GM23248 (cell line): ENCODE results near the gene CNOT6. TPM values are rescaled to one million over a fixed set of nuclear protein-coding genes. Genes with fewer than 3 reads are reported as not detected.
A peak's percentile ranks its signal among the peaks of the same experiment; 100 is the strongest.

Experiments used
- DNase-seq: peaks from one replicate; pipeline ENCODE4 v3.0.0-alpha.2; 2015
- H2AFZ ChIP-seq: fragments of 200-600 bp; sonication (generic); 2 replicates; pipeline ENCODE4 v1.6.1; 2016; ENCODE audit warnings: antibody characterized with exemption
- H3F3A ChIP-seq: fragments of 200-600 bp; sonication (generic); 2 replicates; pipeline ENCODE4 v1.6.1; 2016; ENCODE audit warnings: mild to moderate bottlenecking, antibody characterized with exemption, mixed run types; ENCODE audit not compliant: insufficient read depth
- H3K27ac ChIP-seq: fragments of 200-600 bp; sonication (generic); 2 replicates; pipeline ENCODE4 v1.5.1; 2016; ENCODE audit warnings: mild to moderate bottlenecking
- H3K27me3 ChIP-seq: fragments of 200-600 bp; sonication (generic); replicated peaks from 2 replicates; pipeline ENCODE4 v1.6.1; 2016; ENCODE audit warnings: mild to moderate bottlenecking; ENCODE audit not compliant: insufficient read depth
- H3K36me3 ChIP-seq: fragments of 200-600 bp; sonication (generic); 2 replicates; pipeline ENCODE4 v1.6.1; 2016; ENCODE audit warnings: low read depth, mild to moderate bottlenecking
- H3K4me1 ChIP-seq: fragments of 200-600 bp; sonication (generic); 2 replicates; pipeline ENCODE4 v1.6.1; 2016; ENCODE audit warnings: mild to moderate bottlenecking; ENCODE audit not compliant: insufficient read depth
- H3K4me2 ChIP-seq: fragments of 200-600 bp; sonication (generic); one replicate; pipeline ENCODE4 v1.6.1; 2016; ENCODE audit warnings: mild to moderate bottlenecking; ENCODE audit not compliant: unreplicated experiment
- H3K4me3 ChIP-seq: fragments of 200-600 bp; sonication (generic); 2 replicates; pipeline ENCODE4 v1.5.1; 2016; ENCODE audit warnings: mild to moderate bottlenecking
- H3K79me2 ChIP-seq: fragments of 200-600 bp; sonication (generic); 2 replicates; pipeline ENCODE4 v1.6.1; 2016; ENCODE audit warnings: mild to moderate bottlenecking; ENCODE audit not compliant: insufficient read depth
- H3K9ac ChIP-seq: fragments of 200-600 bp; sonication (generic); 2 replicates; pipeline ENCODE4 v1.6.1; 2016; ENCODE audit warnings: mild to moderate bottlenecking
- H3K9me2 ChIP-seq: fragments of 200-600 bp; sonication (generic); 2 replicates; pipeline ENCODE4 v1.6.1; 2016; ENCODE audit warnings: mixed run types, mild to moderate bottlenecking, moderate library complexity; ENCODE audit not compliant: insufficient read depth
- H3K9me3 ChIP-seq: fragments of 200-600 bp; sonication (generic); one replicate; pipeline ENCODE4 v1.6.1; 2017; ENCODE audit warnings: low read depth
- H4K20me1 ChIP-seq: fragments of 200-600 bp; sonication (generic); 2 replicates; pipeline ENCODE4 v1.6.0; 2016; ENCODE audit not compliant: insufficient read depth
- EZH2 ChIP-seq: fragments of 200-600 bp; sonication (generic); IDR thresholded peaks from 2 replicates; pipeline ENCODE4 v1.6.1; 2018; ENCODE audit warnings: antibody characterized with exemption, mild to moderate bottlenecking; ENCODE audit not compliant: insufficient read depth, poor library complexity, severe bottlenecking
- EZH2phosphoT487 ChIP-seq: fragments of 200-600 bp; sonication (generic); IDR thresholded peaks from 2 replicates; pipeline ENCODE4 v1.6.1; 2018; ENCODE audit warnings: antibody characterized with exemption, moderate library complexity, mild to moderate bottlenecking, low read depth; ENCODE audit not compliant: insufficient read depth
- WGBS, 2 experiments: methylation state at CpG; one replicate each; pipeline ENCODE4 v1.1.6; 2015 to 2017; ENCODE audit warnings: low lambda C conversion rate in 2 of 2, low coverage in 1 of 2; ENCODE audit errors: missing lambda C conversion rate in 2 of 2; 5-methylcytosine and 5-hydroxymethylcytosine counted together
- in situ Hi-C: fragments of 300-500 bp; cut with MboI; formaldehyde crosslinking; loops from 2 replicates; pipeline ENCODE4 v1.15.0; 2020
- polyA plus RNA-seq: library from polyadenylated mRNA; unstranded; fragments of >200 nt; fragmentation: Nextera tagmentation; extraction: Ambion mirVana; gene quantifications from 2 replicates; pipeline ENCODE4 v1.2.1, GENCODE V29; 2016
- total RNA-seq: library from RNA; depleted of rRNA; stranded (reverse); fragments of >200 nt; shearing (Covaris generic); gene quantifications from 2 replicates; pipeline ENCODE4 v1.2.3, GENCODE V29; 2014

CNOT6 gene
- total and polyA plus RNA-seq, 2 experiments from 2014 or later: 5.3 to 7.8 TPM

GRCh38 chr5:180605554-180606214 lies 111.5 kb downstream of the CNOT6 start:
- TF ChIP-seq EZH2 (no peak), EZH2phosphoT487 (no peak)
- DNase-seq: peak; percentile 57
- Histone ChIP-seq H3F3A (no peaks in the 10 kb centered on the region), H3K79me2 (no peaks in the 10 kb centered on the region), H3K4me2 (no peak overlapping the region), H3K27ac (no peak overlapping the region), H3K9me2 (no peaks in the 10 kb centered on the region), H3K4me3 (no peak overlapping the region), H3K9me3 (no peaks in the 10 kb centered on the region), H3K27me3 (no peaks in the 10 kb centered on the region; the same call in 1 of the 2 replicates), H3K4me1 (no peaks in the 10 kb centered on the region), H3K36me3 (no peaks in the 10 kb centered on the region), H4K20me1 (no peaks in the 10 kb centered on the region), H2AFZ (no peak overlapping the region), H3K9ac (no peak overlapping the region)
- WGBS, 2 experiments: 35 to 38% methylated on average over 11 of the region's 11 CpGs
- in situ Hi-C loops: no loop called here

GRCh38 chr5:180606215-180606785 lies 112.1 kb downstream of the CNOT6 start:
- Histone ChIP-seq H3K9me2 (no peaks in the 10 kb centered on the region), H3K79me2 (no peaks in the 10 kb centered on the region), H3K9me3 (no peaks in the 10 kb centered on the region), H3K27me3 (no peaks in the 10 kb centered on the region; the same call in 1 of the 2 replicates), H4K20me1 (no peaks in the 10 kb centered on the region), H3F3A (no peaks in the 10 kb centered on the region), H3K9ac (no peak overlapping the region), H3K4me2 (no peak overlapping the region), H3K4me3 (no peak overlapping the region), H3K36me3 (no peaks in the 10 kb centered on the region), H2AFZ (no peak overlapping the region), H3K27ac (no peak overlapping the region), H3K4me1 (no peaks in the 10 kb centered on the region)
- in situ Hi-C loops: no loop called here
- 50 to 58% methylated on average over 20 to 21 of the region's 21 CpGs for WGBS, 2 experiments
- no peak for TF ChIP-seq EZH2phosphoT487
- no peak for TF ChIP-seq EZH2
- no peak for DNase-seq

DNA sequence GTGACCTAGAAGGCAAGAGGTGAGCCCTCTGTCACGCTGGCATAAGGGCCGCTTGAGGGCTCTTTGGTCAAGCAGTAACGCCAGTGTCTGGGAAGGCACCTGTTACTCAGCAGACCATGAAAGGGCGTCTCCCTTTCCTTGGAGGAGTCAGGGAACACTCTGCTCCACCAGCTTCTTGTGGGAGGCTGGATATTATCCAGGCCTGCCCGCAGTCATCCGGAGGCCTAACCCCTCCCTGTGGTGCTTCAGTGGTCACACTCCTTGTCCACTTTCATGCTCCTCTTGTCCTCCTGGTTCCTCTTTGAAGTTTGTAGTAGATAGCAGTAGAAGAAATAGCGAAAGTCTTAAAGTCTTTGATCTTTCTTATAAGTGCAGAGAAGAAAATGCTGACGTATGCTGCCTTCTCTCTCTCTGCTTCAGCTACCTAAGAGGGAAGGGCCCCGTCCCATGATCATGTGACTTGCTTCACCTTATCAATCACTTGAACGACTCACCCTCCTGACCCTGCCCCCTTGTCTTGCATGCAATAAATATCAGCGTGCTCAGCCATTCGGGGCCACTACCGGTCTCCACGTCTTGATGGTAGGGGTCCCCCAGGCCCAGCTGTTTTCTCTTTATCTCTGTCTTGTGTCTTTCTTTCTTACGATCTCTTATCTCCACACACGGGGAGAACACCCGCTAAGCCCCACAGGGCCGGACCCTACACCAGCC lies 113.8 kb downstream of the CNOT6 start:
- H3K4me1 ChIP-seq: no peaks in the 10 kb centered on the region
- H3K79me2 ChIP-seq: no peaks in the 10 kb centered on the region
- no peaks in the 10 kb centered on the region for H3K9me2 ChIP-seq
- no peak overlapping the region for H3K4me3 ChIP-seq
- H3K36me3 ChIP-seq: no peaks in the 10 kb centered on the region
- no peaks in the 10 kb centered on the region for H3K9me3 ChIP-seq
- TF ChIP-seq EZH2 (no peak), EZH2phosphoT487 (no peak)
- H2AFZ ChIP-seq: no peak overlapping the region
- no peaks in the 10 kb centered on the region; the same call in 1 of the 2 replicates for H3K27me3 ChIP-seq
- no peak overlapping the region for H3K27ac ChIP-seq
- no peak overlapping the region for H3K4me2 ChIP-seq
- no peaks in the 10 kb centered on the region for H4K20me1 ChIP-seq
- 38 to 42% methylated on average over 18 of the region's 18 CpGs for WGBS, 2 experiments
- no peak for DNase-seq
- H3K9ac ChIP-seq: no peak overlapping the region
- in situ Hi-C loops: no loop called here
- H3F3A ChIP-seq: no peaks in the 10 kb centered on the region

- in situ Hi-C loops: no loop called here
- Histone ChIP-seq H3K9ac (no peak overlapping the region), H2AFZ (no peak overlapping the region), H3K27ac (no peak overlapping the region), H3K9me3 (no peaks in the 10 kb centered on the region), H3K4me3 (no peak overlapping the region), H3F3A (no peaks in the 10 kb centered on the region), H4K20me1 (no peaks in the 10 kb centered on the region), H3K9me2 (no peaks in the 10 kb centered on the region), H3K36me3 (no peaks in the 10 kb centered on the region), H3K4me1 (no peaks in the 10 kb centered on the region), H3K79me2 (no peaks in the 10 kb centered on the region), H3K27me3 (no peaks in the 10 kb centered on the region; the same call in 1 of the 2 replicates), H3K4me2 (no peak overlapping the region)
- WGBS, 2 experiments: 68 to 70% methylated on average over 26 of the region's 26 CpGs
- DNase-seq: no peak
- no peak for TF ChIP-seq EZH2
Observed at GRCh38 chr5:180608572-180609310, 114.6 kb downstream of the CNOT6 start.
